H1 (cell line): ENCODE measurements around the gene SETD1B. TPM values are rescaled to one million over a fixed set of nuclear protein-coding genes. Genes with fewer than 3 reads are reported as not detected.
A peak's percentile ranks its signal among the peaks of the same experiment; 100 is the strongest.

ENCODE experiments used
- CTCF ChIA-PET: fragments of 300-600 bp; sonication (Branson Sonifier 250); formaldehyde crosslinking; loops from one replicate; lab custom pipeline; 2021; ENCODE audit not compliant: partially characterized antibody; lab: Charles Lee
- POLR2A ChIA-PET: fragments of 300-600 bp; sonication (Branson Sonifier 250); formaldehyde crosslinking; loops from one replicate; lab custom pipeline; 2021; ENCODE audit warnings: inconsistent platforms; ENCODE audit not compliant: partially characterized antibody; lab: Charles Lee
- DNase-seq, 2 experiments: peaks; one replicate each; pipeline versions ENCODE4 v3.0.0 to v3.0.0-alpha.2; 2010 to 2022; ENCODE audit warnings: low spot score in 2 of 2, low read depth in 1 of 2, mixed read lengths in 1 of 2
- FAIRE-seq: peaks from 2 replicates; lab custom pipeline; 2011; peaks lifted over from hg19 to GRCh38; lab: Jason Lieb, UNC
- H2AFZ ChIP-seq: 2 replicates; pipeline ENCODE4 v1.8.1; 2012; ENCODE audit warnings: low read length, inconsistent platforms
- H2AK5ac ChIP-seq: 2 replicates; pipeline ENCODE4 v1.6.1; 2013; ENCODE audit warnings: low read depth, low read length
- H2BK120ac ChIP-seq: replicated peaks from 2 replicates; pipeline ENCODE3; 2013; ENCODE audit warnings: low read depth, low read length, inconsistent platforms
- H2BK12ac ChIP-seq: 2 replicates; pipeline ENCODE4 v1.6.1; 2013; ENCODE audit warnings: low read depth, low read length
- H2BK15ac ChIP-seq: 2 replicates; pipeline ENCODE4 v1.6.1; 2013; ENCODE audit warnings: low read length
- H2BK20ac ChIP-seq: 2 replicates; pipeline ENCODE4 v1.6.1; 2013; ENCODE audit warnings: low read length
- H2BK5ac ChIP-seq: 2 replicates; pipeline ENCODE4 v1.6.1; 2013; ENCODE audit warnings: low read depth, low read length
- H3K14ac ChIP-seq: 2 replicates; pipeline ENCODE4 v1.6.1; 2013; ENCODE audit warnings: inconsistent platforms; ENCODE audit not compliant: insufficient read length
- H3K18ac ChIP-seq: 2 replicates; pipeline ENCODE4 v1.6.1; 2013; ENCODE audit warnings: low read length; ENCODE audit errors: extremely low read depth
- H3K23ac ChIP-seq: 2 replicates; pipeline ENCODE4 v1.6.1; 2013; ENCODE audit warnings: inconsistent platforms; ENCODE audit not compliant: insufficient read length
- H3K23me2 ChIP-seq: 2 replicates; pipeline ENCODE4 v1.6.1; 2013; ENCODE audit warnings: low read depth, low read length
- H3K27ac ChIP-seq: 2 replicates; pipeline ENCODE4 v1.6.1; 2011; ENCODE audit warnings: low read depth, low read length, inconsistent platforms
- H3K27me3 ChIP-seq, 4 experiments: replicated peaks in 1 of 4; 1 replicate in 1 of 4; 2 replicates in 3 of 4; pipeline versions ENCODE4 v1.6.1 to v1.8.1; 2011 to 2013; ENCODE audit warnings: low read length in 3 of 4, mild to moderate bottlenecking in 3 of 4, inconsistent platforms in 2 of 4, mixed read lengths in 2 of 4, moderate library complexity in 1 of 4; ENCODE audit not compliant: control insufficient read depth in 3 of 4, insufficient read depth in 3 of 4; ENCODE audit errors: extremely low read depth in 1 of 4
- H3K36me3 ChIP-seq, 4 experiments: 2 replicates each; pipeline versions ENCODE4 v1.6.1 to v1.8.1; 2011 to 2013; ENCODE audit warnings: mild to moderate bottlenecking in 4 of 4, low read length in 3 of 4, moderate library complexity in 2 of 4, control low read depth in 1 of 4, inconsistent platforms in 1 of 4; ENCODE audit not compliant: insufficient read depth in 4 of 4, control insufficient read depth in 2 of 4
- H3K4ac ChIP-seq: replicated peaks from 2 replicates; pipeline ENCODE3; 2013; ENCODE audit warnings: low read length, low read depth, mixed read lengths, inconsistent platforms; ENCODE audit not compliant: insufficient read length
- H3K4me1 ChIP-seq, 4 experiments: replicated peaks in 1 of 4; 1 replicate in 1 of 4; 2 replicates in 3 of 4; pipeline versions ENCODE4 v1.6.1 to v1.8.1; 2011 to 2013; ENCODE audit warnings: low read length in 3 of 4, inconsistent platforms in 2 of 4, mixed read lengths in 1 of 4; ENCODE audit not compliant: insufficient read depth in 4 of 4, control insufficient read depth in 3 of 4
- H3K4me2 ChIP-seq, 2 experiments: 2 replicates each; pipeline versions ENCODE4 v1.6.1 to v1.8.1; 2011 to 2013; ENCODE audit warnings: low read depth in 2 of 2, low read length in 2 of 2, control low read depth in 1 of 2, inconsistent platforms in 1 of 2, mild to moderate bottlenecking in 1 of 2; ENCODE audit not compliant: insufficient read depth in 1 of 2
- H3K4me3 ChIP-seq, 4 experiments: fragments of 200-600, 300-600 bp in 1 of 4; sonication (generic), shearing (Covaris generic), sonication (Bioruptor Twin) in 1 of 4; 2 replicates each; pipeline versions ENCODE4 v1.5.1 to v1.8.1; 2011 to 2016; ENCODE audit warnings: low read length in 4 of 4, low read depth in 3 of 4, control low read depth in 2 of 4, inconsistent platforms in 2 of 4, mild to moderate bottlenecking in 2 of 4, mixed read lengths in 1 of 4, moderate library complexity in 1 of 4; ENCODE audit not compliant: insufficient read depth in 2 of 4; ENCODE audit errors: extremely low read depth in 1 of 4
- H3K56ac ChIP-seq: replicated peaks from 2 replicates; pipeline ENCODE3; 2013; ENCODE audit warnings: low read depth, mild to moderate bottlenecking, mixed read lengths, low read length, inconsistent platforms; ENCODE audit not compliant: insufficient read length
- H3K79me1 ChIP-seq: 2 replicates; pipeline ENCODE4 v1.6.1; 2013; ENCODE audit warnings: low read depth, low read length, control low read depth
- H3K79me2 ChIP-seq, 2 experiments: 2 replicates each; pipeline versions ENCODE4 v1.6.1 to v1.8.1; 2012 to 2013; ENCODE audit warnings: low read length in 2 of 2, mild to moderate bottlenecking in 2 of 2, inconsistent platforms in 1 of 2; ENCODE audit not compliant: insufficient read depth in 2 of 2, control insufficient read depth in 1 of 2
- H3K9ac ChIP-seq, 4 experiments: replicated peaks in 1 of 4; 1 replicate in 1 of 4; 2 replicates in 3 of 4; pipeline versions ENCODE4 v1.6.1 to v1.8.1; 2011 to 2013; ENCODE audit warnings: low read depth in 3 of 4, low read length in 3 of 4, control low read depth in 2 of 4, mild to moderate bottlenecking in 2 of 4, moderate library complexity in 2 of 4, inconsistent platforms in 1 of 4; ENCODE audit errors: extremely low read depth in 1 of 4
- H3K9me3 ChIP-seq, 2 experiments: 2 replicates each; pipeline versions ENCODE4 v1.6.1 to v1.8.1; 2012 to 2013; ENCODE audit warnings: mild to moderate bottlenecking in 2 of 2, moderate library complexity in 2 of 2, control low read depth in 1 of 2, inconsistent platforms in 1 of 2, low read depth in 1 of 2, low read length in 1 of 2, mixed read lengths in 1 of 2; ENCODE audit not compliant: insufficient read depth in 2 of 2
- H4K20me1 ChIP-seq, 2 experiments: replicated peaks in 1 of 2; 2 replicates each; pipeline versions ENCODE3 to v1.8.1; 2011 to 2013; ENCODE audit warnings: inconsistent platforms in 2 of 2, low read length in 2 of 2, mild to moderate bottlenecking in 1 of 2; ENCODE audit not compliant: insufficient read depth in 2 of 2, control insufficient read depth in 1 of 2
- H4K5ac ChIP-seq: 2 replicates; pipeline ENCODE4 v1.6.1; 2013; ENCODE audit warnings: low read length, low read depth, mixed read lengths, inconsistent platforms; ENCODE audit not compliant: insufficient read length
- H4K8ac ChIP-seq: 2 replicates; pipeline ENCODE4 v1.8.0; 2013; ENCODE audit warnings: mild to moderate bottlenecking, moderate library complexity, low read length, inconsistent platforms; ENCODE audit not compliant: insufficient read depth; ENCODE audit errors: extremely low read depth
- H4K91ac ChIP-seq: replicated peaks from 2 replicates; pipeline ENCODE3; 2013; ENCODE audit warnings: low read length, mixed read lengths, inconsistent platforms; ENCODE audit not compliant: insufficient read length
- CHD1 ChIP-seq: IDR thresholded peaks from 2 replicates; pipeline ENCODE4 v1.6.1; 2012; ENCODE audit warnings: low read depth, low read length, improper control_type of control experiment
- HDAC2 ChIP-seq, 2 experiments: fragments of 300-600 bp in 1 of 2; sonication (generic) in 1 of 2; IDR thresholded peaks; 2 replicates each; pipeline ENCODE4 v1.6.1; 2011 to 2012; ENCODE audit warnings: low read depth in 2 of 2, low read length in 2 of 2, mild to moderate bottlenecking in 2 of 2, moderate library complexity in 2 of 2, borderline replicate concordance in 1 of 2, inconsistent platforms in 1 of 2
- KDM4A ChIP-seq: IDR thresholded peaks from one replicate; pipeline ENCODE4 v1.7.1; 2012; ENCODE audit warnings: low read depth, mild to moderate bottlenecking, moderate library complexity, low read length, inconsistent platforms; ENCODE audit not compliant: severe bottlenecking
- POU5F1 ChIP-seq: IDR thresholded peaks from 2 replicates; pipeline ENCODE4 v1.6.1; 2011; ENCODE audit warnings: low read depth, mild to moderate bottlenecking, low read length, moderate library complexity
- RBBP5 ChIP-seq: IDR thresholded peaks from 2 replicates; pipeline ENCODE4 v1.7.1; 2012; ENCODE audit warnings: low read depth, mild to moderate bottlenecking, inconsistent platforms, low read length, moderate library complexity, borderline replicate concordance
- RFX5 ChIP-seq: IDR thresholded peaks from 2 replicates; pipeline ENCODE4 v1.6.1; 2011; ENCODE audit warnings: low read depth, low read length, improper control_type of control experiment, borderline replicate concordance
- RXRA ChIP-seq: IDR thresholded peaks from 2 replicates; pipeline ENCODE4 v1.6.1; 2011; ENCODE audit warnings: low read depth, mild to moderate bottlenecking, low read length, moderate library complexity; ENCODE audit not compliant: insufficient read depth
- SAP30 ChIP-seq: fragments of 300-600 bp; sonication (generic); IDR thresholded peaks from 2 replicates; pipeline ENCODE4 v1.7.1; 2012; ENCODE audit warnings: low read length, moderate library complexity, mild to moderate bottlenecking, inconsistent platforms; ENCODE audit not compliant: insufficient read depth, insufficient replicate concordance
- SP4 ChIP-seq: IDR thresholded peaks from 2 replicates; pipeline ENCODE4 v1.6.1; 2012; ENCODE audit warnings: low read length, inconsistent platforms
- YY1 ChIP-seq: IDR thresholded peaks from 2 replicates; pipeline ENCODE4 v1.6.1; 2011; ENCODE audit warnings: low read depth, mild to moderate bottlenecking, low read length
- WGBS, 2 experiments: shearing (Covaris generic) in 1 of 2; methylation state at CpG; one replicate each; pipeline versions ENCODE4 v1.1.6 to v1.1.7; 2013 to 2015; ENCODE audit warnings: low lambda C conversion rate in 2 of 2, mixed read lengths in 2 of 2, inconsistent platforms in 1 of 2, low coverage in 1 of 2, missing lambda C conversion rate in 1 of 2; ENCODE audit not compliant: insufficient replicate concordance in 2 of 2, insufficient coverage in 1 of 2, insufficient read length in 1 of 2; ENCODE audit errors: extremely low coverage in 1 of 2, missing lambda C conversion rate in 1 of 2; 5-methylcytosine and 5-hydroxymethylcytosine counted together
- polyA plus RNA-seq, 7 experiments: library from polyadenylated mRNA; depleted of rRNA in 3 of 7; stranded (reverse) in 5 of 7; unstranded in 2 of 7; fragments of >200 nt in 5 of 7; fragments of 200-250 nt in 2 of 7; gene quantifications; 1 replicate in 5 of 7; 2 replicates in 1 of 7; 4 replicates in 1 of 7; pipeline versions ENCODE4 v1.2.1 to v1.2.3, GENCODE V29; 2011 to 2013; ENCODE audit warnings: missing spikeins in 2 of 7, mixed read lengths in 2 of 7
- total RNA-seq: library from RNA; stranded (reverse); fragmentation: NEBNext Ultra II Directional; extraction: Animal tissue kit (Norgen Biotek cat#: 25700); gene quantifications from 2 replicates; pipeline ENCODE4 v1.2.1, GENCODE V29; 2021

SETD1B gene
- total and polyA plus RNA-seq, 2 of the 8 experiments (the other 6 are each of a cell fraction or from before 2014, with no cell fraction given), result 1.3 to 17.7 TPM

DNA sequence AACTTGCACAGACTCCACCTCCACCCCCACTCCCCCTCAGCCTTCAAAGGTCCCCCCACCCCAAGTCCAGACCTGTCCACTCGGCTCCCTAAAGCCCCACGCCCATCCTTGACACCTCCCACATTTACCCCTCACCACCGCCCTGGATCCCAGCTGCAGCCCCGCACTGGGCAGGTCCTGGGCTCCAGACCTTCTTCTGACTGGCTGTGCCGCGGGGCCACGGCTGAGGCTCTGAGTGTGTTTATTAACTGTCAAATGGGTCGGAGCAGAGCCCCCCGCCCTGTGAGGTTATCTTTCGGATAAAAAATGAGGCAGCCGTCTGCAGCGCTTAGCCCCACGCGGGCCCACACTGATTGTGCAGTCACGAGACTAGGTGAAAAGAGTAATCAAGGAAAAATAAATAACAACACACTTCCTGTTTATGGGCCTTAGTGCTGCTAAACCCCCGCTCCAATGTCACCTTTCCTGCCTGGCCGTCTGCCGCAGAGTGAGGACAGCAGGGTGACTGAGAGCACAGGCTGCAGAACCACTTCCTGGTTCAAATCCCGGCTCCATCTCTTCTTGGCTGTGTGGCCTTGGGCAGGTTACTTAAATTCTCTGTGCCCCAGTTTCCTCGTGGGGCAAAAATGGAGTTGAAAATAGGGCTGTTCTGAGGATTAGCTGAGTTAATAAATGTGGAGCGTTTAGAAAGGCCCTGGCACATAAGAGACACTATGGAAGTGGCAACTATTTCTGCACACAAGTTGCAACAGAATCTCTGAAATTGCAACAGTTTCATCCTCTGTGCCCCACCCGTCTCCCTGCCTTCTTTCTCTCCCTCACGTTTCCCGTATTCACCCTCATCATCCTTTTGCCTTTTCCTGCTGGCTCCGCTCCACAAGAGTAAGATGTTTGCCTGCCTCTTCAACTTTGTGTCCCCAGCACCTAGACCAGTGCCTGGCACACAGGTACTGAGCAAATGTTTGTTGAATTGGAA, 9.4 kb downstream of the SETD1B start:
- Histone ChIP-seq H3K23me2 (peaks cover 9% of the 10 kb centered on the region), H4K91ac (no peak overlapping the region), H3K23ac (no peak overlapping the region), H3K36me3 (peaks cover 4 to 56% (median 26%) of the 10 kb centered on the region in 4 experiments), H3K79me1 (peaks cover 10% of the 10 kb centered on the region), H2BK120ac (no peak overlapping the region), H2BK15ac (0 out of 2 replicates have a peak overlapping the region, but pooled peaks have one; percentile 12), H3K4me1 (peaks cover 4 to 23% (median 14%) of the 10 kb centered on the region in 4 experiments), H4K8ac (no peak overlapping the region), H3K27me3 (no peaks in the 10 kb centered on the region), H3K4me3 (peak overlapping the region; percentile 70 to 83 (median 76); a peak in 5 of 8 replicates), H2BK20ac (no peak overlapping the region), H2AK5ac (no peak overlapping the region), H3K4me2 (peak overlapping the region; percentile 88 to 97), H3K4ac (no peak overlapping the region), H2BK5ac (peak overlapping the region; percentile 93; the same call in 1 of the 2 replicates), H3K14ac (no peak overlapping the region), H3K9me3 (no peaks in the 10 kb centered on the region), H3K27ac (no peak overlapping the region), H3K56ac (no peak overlapping the region), H2BK12ac (no peak overlapping the region), H3K18ac (no peak overlapping the region), H4K20me1 (peaks cover 0 to 10% of the 10 kb centered on the region in 2 experiments), H2AFZ (no peak overlapping the region), H3K9ac (no peak overlapping the region), H4K5ac (no peak overlapping the region), H3K79me2 (peaks cover 0 to 36% of the 10 kb centered on the region in 2 experiments; a peak in 2 of 4 replicates)
- CTCF ChIA-PET, result interaction anchor here (1.0 to 12.0 kb wide), 9 partner anchors 11 to 38 kb away, joined by 3 to 363 read pairs (median 16); partner anchors contain the start of gene RHOF
- 80% methylated on average over 25 of the region's 25 CpGs; no CpG with 5 or more reads in 1 of the 2 experiments for WGBS, 2 experiments
- DNase-seq, result no peak
- FAIRE-seq, result no peak
- POLR2A ChIA-PET, result interaction anchor here (0.7 to 27.9 kb wide), 4 partner anchors 13 to 283 kb away, joined by 3 to 958 read pairs (median 26); partner anchors contain the start of genes RHOF and SETD1B
- no peak for TF ChIP-seq YY1
- no peak for TF ChIP-seq SP4
- TF ChIP-seq RXRA, result no peak
- TF ChIP-seq KDM4A, result no peak
- no peak for TF ChIP-seq CHD1
- TF ChIP-seq RBBP5, result no peak
- TF ChIP-seq POU5F1, result no peak
- TF ChIP-seq SAP30, result no peak
- no peak for TF ChIP-seq RFX5
- no peak for TF ChIP-seq HDAC2 (IDR thresholded peaks at IDR 0.05; ENCODE audit: borderline replicate concordance in 1 of 2, low read depth in 2 of 2, low read length in 2 of 2)
